Mammary epithelial cell (primary cell): ENCODE data around the gene ANTXR1.

Source experiments
- EZH2 ChIP-seq: IDR thresholded peaks from 2 replicates; pipeline ENCODE4 v1.6.1; 2012; ENCODE audit warnings: low read length, inconsistent platforms, borderline replicate concordance
- TF ChIP-seq, protein P1 (sequence below), 2 donors: IDR thresholded peaks in 1 of 2; conservative IDR thresholded peaks in 1 of 2; 2 replicates each; pipeline ENCODE4 v1.5.1; 2011 to 2012; ENCODE audit warnings: inconsistent platforms in 2 of 2, low read length in 2 of 2, mild to moderate bottlenecking in 2 of 2, control low read depth in 1 of 2, low read depth in 1 of 2; ENCODE audit not compliant: insufficient read depth in 1 of 2; ENCODE audit errors: extremely low read depth in 1 of 2

DNA sequence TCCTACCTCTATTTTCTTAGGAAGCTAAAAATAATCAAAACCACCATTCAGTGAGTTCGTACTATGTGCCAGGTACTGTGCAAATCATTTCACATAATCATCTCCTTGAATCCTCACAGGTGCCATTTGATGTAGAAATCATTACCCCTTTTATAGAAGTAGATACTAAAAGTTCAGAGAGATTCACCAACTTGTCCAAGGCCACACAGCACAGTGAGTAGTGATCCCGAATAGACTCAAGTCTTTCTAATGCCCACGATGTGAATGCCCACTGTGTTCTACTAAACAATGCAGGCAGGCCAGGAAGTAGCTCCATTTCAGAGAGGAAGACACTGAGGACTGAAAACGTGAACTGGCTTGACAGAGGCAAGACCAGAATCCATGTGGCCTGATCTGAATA, 68.8 kb downstream of the ANTXR1 start:
- TF ChIP-seq, protein P1, sequence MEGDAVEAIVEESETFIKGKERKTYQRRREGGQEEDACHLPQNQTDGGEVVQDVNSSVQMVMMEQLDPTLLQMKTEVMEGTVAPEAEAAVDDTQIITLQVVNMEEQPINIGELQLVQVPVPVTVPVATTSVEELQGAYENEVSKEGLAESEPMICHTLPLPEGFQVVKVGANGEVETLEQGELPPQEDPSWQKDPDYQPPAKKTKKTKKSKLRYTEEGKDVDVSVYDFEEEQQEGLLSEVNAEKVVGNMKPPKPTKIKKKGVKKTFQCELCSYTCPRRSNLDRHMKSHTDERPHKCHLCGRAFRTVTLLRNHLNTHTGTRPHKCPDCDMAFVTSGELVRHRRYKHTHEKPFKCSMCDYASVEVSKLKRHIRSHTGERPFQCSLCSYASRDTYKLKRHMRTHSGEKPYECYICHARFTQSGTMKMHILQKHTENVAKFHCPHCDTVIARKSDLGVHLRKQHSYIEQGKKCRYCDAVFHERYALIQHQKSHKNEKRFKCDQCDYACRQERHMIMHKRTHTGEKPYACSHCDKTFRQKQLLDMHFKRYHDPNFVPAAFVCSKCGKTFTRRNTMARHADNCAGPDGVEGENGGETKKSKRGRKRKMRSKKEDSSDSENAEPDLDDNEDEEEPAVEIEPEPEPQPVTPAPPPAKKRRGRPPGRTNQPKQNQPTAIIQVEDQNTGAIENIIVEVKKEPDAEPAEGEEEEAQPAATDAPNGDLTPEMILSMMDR (conservative IDR thresholded peaks at IDR 0.05 in 1 of 2, IDR thresholded peaks at IDR 0.05 in 1 of 2; ENCODE audit: extremely low read depth in 1 of 2, insufficient read depth in 1 of 2, low read depth in 1 of 2, low read length in 2 of 2), result no peak
- no peak for TF ChIP-seq EZH2
